Stimulated activated CD4-positive, alpha-beta T cell treated with anti-CD3 and anti-CD28 coated beads, TNF-alpha, amount 100 ng/mL, for 24 hours (primary cell): ENCODE measurements around the gene DNAJC28.
"Not testable (repeated sequence)": the region's sequence is repeated elsewhere in the genome, so short reads cannot be mapped to it uniquely, and the experiment has no call there.

Experiments used
- DNase-seq, 3 experiments: peaks; one replicate each; pipeline ENCODE4 v3.0.0-alpha.2; 2020; ENCODE audit warnings: low read depth in 3 of 3

DNAJC28 gene

DNA sequence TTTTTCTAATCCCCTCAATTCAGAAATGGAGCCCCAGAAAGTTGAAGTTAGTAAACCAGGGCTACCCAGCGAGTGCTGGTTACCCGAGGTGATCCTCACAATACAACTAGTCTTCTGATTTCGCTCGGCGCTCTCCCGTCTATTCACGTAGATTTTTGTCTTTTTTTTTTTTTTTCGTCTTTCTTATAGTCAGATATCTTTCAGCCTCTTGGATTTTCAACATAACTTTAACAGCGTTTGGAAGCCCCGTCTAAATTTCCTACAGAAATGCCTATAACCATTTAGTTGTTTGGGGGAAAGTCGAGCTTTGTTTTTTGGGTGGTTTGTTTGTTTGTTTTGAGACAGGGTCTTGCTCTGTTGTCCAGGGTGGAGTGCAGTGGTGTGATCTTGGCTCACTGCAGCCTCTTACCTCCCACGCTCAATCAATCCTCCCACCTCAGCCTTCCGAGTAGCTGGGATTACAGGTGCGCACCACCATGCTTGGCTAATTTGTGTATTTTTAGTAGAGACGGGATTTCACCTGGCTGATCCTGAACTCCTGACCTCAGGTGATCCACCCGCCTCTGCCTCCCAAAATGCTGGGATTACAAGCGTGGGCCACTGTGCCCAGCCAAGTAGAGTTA lies 10.9 kb downstream of the DNAJC28 start:
- no peak for DNase-seq

- peak; percentile 93 to 98 (median 97) for DNase-seq
Measured at GRCh38 chr21:33479679-33480480, 11.6 kb downstream of the DNAJC28 start, which contains the start of gene TMEM50B. TMEM50B (minus strand) TSS chr21:33479974; CDS start chr21:33468885, 11,089 bp downstream.

DNA sequence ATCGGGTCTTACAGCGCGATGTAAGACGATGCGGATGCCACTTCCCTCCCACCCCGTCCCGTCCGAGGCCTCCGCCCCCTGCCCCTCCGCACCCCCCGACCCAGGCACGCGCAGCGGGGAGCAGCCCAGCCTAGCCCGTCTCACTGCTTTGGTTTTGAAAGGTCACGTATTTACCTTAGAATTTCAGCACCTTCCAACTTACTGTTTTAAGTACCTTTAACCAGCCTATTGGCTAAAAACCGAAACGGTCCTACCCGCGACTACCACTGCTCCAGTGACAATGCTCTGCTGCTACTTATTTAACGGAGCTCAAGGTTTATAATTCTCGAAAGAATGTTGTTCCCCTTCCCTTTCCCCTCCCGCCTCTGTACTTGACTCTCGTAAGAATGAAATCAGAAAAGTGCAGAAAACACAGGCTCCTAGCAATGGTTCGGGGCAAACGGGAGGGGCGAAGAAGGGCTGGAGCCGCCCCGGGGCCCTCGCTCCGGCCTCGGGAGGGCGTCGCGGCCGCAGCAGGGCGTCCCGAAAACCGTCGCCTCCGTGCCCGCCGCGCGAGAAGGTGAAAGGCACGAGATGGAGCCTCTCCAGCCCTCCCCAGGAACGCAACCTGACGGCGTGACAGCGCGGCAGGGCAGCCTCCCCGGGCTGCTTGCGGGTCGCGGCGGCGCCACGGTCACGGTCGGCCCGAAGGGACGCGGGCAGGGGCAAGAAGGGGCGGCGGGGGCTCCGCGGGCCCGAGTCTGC lies 12.4 kb downstream of the DNAJC28 start:
- peak in 2 of 3 experiments; percentile 11 to 36 for DNase-seq

- DNase-seq, result no peak
Measured at GRCh38 chr21:33478182-33478581, 13.3 kb downstream of the DNAJC28 start.

- DNase-seq, result no peak
Measured at GRCh38 chr21:33477066-33477465, 14.4 kb downstream of the DNAJC28 start.

GRCh38 chr21:33473344-33473743 lies 18.2 kb downstream of the DNAJC28 start:
- DNase-seq, result no peak

DNA sequence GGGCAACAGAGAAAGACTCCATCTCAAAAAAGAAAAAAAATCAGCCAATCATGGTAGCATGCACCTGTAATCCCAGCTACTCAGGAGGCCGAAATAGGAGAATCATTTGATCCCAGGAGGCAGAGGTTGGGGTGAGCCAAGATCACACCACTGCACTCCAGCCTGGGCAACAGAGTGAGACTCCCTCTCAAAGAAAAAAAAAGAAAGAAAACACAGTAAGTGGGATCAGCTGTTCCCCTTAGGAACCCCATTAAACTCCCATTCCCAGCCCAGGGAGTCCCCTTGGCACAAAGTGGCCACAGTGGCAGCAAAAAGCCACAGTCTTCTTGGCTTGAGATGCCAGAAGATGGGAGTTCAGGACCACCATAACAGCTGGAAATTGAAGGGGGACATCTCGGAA lies 20.8 kb downstream of the DNAJC28 start:
- no peak for DNase-seq

- DNase-seq, result not testable (repeated sequence)
Measured at GRCh38 chr21:33469183-33469582, 22.3 kb downstream of the DNAJC28 start.

DNA sequence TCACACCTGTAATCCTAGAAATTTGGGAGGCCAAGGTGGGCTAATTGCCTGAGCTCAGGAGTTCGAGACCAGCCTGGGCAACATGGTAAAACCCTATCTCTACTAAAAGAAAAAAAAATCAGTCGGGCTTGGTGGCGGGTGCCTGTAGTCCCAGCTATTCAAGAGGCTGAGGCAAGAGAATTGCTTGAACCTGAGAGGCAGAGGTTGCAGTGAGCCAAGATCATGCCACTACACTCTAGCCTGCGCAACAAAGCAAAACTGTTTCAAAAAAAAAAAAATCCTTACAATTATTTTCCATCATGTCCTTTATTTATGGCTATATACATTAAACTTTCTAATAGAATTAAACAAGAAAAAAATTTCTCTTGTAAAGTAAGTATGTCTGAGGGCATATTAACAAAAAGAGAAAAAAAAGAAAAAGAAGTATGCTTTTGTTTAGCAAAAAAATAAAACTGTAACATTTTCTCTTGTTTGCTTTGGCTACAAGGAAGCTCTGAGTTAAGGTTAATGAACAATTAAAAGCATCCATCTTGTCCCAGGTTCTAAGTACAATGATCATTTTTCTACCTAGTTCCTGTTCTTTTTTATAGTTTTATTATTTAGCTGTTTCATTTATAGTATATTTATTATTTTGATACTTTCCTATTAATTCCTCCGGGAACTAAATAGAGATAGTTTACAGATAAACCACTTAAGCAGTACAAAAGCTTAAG lies 29.8 kb downstream of the DNAJC28 start:
- no peak for DNase-seq

- no peak for DNase-seq
Measured at GRCh38 chr21:33458861-33459260, 32.7 kb downstream of the DNAJC28 start.

- no peak for DNase-seq
Measured at GRCh38 chr21:33455686-33456446, 35.6 kb downstream of the DNAJC28 start.

GRCh38 chr21:33452362-33452761 lies 39.2 kb downstream of the DNAJC28 start:
- no peak for DNase-seq

DNA sequence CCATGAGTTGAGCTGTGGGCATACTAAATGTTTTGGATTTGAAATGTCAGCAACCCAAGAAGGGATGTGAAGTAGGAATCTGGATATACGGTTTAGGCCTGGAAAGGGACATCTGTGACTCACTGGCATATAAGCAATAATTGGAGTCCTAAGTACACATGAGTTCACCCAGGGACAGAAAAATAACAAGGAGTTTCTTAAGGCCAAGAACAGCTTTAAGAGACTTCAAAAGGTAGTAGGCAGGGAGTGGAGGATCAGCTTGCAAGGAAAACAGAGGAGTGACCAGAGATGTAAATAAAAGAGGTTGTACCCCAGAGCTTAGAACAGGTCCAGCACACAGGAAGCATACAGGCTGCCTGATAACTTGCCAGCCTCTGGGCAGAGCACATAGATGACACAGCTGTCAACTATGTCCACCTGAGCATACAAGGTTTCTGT lies 39.9 kb downstream of the DNAJC28 start:
- no peak for DNase-seq

DNA sequence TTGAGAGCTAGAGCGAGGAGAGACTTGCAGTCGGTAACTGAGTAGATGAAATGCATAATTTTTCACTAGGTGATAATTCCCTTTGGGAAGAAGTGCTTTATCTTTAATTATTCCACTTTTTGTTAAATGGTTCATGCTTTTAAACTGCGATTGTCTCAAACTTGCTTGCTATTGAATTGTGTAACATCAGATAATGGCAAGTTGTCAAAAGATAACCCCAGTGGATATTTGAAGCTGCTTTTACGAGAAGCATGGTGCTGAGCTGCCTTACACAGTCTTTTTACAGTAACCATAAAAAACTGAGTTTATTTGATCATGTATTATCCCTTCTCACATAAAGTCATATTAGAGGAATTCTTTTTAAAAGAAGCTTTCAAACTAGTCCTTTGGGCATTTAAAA lies 41.9 kb downstream of the DNAJC28 start:
- DNase-seq, result no peak

DNA sequence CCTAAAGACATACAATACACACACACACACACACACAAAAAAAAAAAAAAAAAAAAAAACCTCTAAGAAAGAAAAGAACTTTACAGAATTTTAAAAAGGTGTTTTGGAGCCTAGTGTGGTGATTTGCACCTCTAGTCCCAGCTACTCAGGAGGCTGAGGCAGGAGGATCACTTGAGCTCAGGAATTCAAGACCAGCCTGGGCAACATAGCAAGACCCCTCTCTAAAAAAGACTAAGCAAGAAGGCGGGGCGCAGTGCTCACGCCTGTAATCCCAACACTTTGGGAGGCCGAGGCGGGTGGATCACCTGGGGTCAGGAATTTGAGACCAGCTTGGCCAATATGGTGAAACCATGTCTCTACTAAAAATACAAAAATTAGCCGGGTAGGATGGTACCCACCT lies 44.9 kb downstream of the DNAJC28 start:
- DNase-seq, result not testable (repeated sequence)

- no peak for DNase-seq
Measured at GRCh38 chr21:33444499-33444898, 47.0 kb downstream of the DNAJC28 start.

DNA sequence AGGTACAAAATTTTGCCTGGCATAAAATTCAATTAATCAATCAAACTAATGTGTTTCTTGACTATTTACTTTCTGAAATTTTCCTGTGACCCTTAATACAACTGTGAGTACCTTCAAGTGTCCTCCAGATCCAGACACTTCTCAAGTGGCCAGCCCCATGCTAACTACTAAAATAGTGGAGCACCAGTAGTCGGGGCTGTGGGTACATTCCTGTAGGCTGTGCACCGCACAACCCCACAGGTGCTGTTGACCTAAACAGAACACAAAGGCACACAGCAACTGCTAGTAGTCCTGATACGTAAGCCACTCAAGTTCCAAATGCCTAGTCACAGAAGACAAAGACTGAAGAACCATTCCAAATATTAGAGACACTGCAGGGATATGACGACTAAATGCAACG lies 48.3 kb downstream of the DNAJC28 start:
- DNase-seq, result no peak

GRCh38 chr21:33441489-33442477 lies 49.7 kb downstream of the DNAJC28 start:
- no peak for DNase-seq
